Activated CD4-positive, alpha-beta T cell treated with anti-CD3 and anti-CD28 coated beads, Interleukin-2, amount 10 ng/mL, durations not matched to agents 7 days and 5 days (primary cell): ENCODE results near the gene STYXL2. TPM values are rescaled to one million over a fixed set of nuclear protein-coding genes. Genes with fewer than 3 reads are reported as not detected.
A peak's percentile ranks its signal among the peaks of the same experiment; 100 is the strongest.

ENCODE experiments used
- CTCF ChIA-PET: fragments of 350-600 bp; sonication (Branson Sonifier 250); formaldehyde crosslinking; loops from one replicate; lab custom pipeline; 2021; ENCODE audit warnings: antibody characterized with exemption; lab: Charles Lee
- POLR2A ChIA-PET: fragments of 350-600 bp; sonication (Branson Sonifier 250); formaldehyde crosslinking; loops from one replicate; lab custom pipeline; 2021; ENCODE audit warnings: antibody characterized with exemption; lab: Charles Lee
- DNase-seq: peaks from one replicate; pipeline ENCODE4 v3.0.0-alpha.2; 2020
- H3K27ac Mint-ChIP-seq: one replicate; pipeline ENCODE4 v1.8.0; 2021; ENCODE audit warnings: mild to moderate bottlenecking, moderate library complexity, mixed read lengths
- H3K27me3 Mint-ChIP-seq: one replicate; pipeline ENCODE4 v1.8.0; 2021; ENCODE audit warnings: mixed read lengths
- H3K36me3 Mint-ChIP-seq: one replicate; pipeline ENCODE4 v1.8.0; 2021; ENCODE audit warnings: low read depth, mixed read lengths
- H3K4me1 Mint-ChIP-seq: one replicate; pipeline ENCODE4 v1.8.0; 2021; ENCODE audit warnings: mixed read lengths
- H3K4me3 Mint-ChIP-seq: one replicate; pipeline ENCODE4 v1.8.0; 2021; ENCODE audit warnings: mild to moderate bottlenecking, moderate library complexity, mixed read lengths
- H3K9me3 Mint-ChIP-seq: one replicate; pipeline ENCODE4 v1.8.0; 2021; ENCODE audit warnings: mixed read lengths
- total RNA-seq, 2 experiments: library from RNA; stranded (reverse); gene quantifications; one replicate each; pipeline ENCODE4 v1.2.3, GENCODE V29; 2021

Gene STYXL2
- total RNA-seq, 2 experiments from 2014 or later = not detected

- CTCF ChIA-PET = interaction anchor here (0.5 to 16.1 kb wide), 4 partner anchors 152 to 164 kb away, joined by 3 to 278 read pairs (median 4); no protein-coding TSS in a partner anchor
- no peak for DNase-seq
- Mint-ChIP-seq H3K27me3 (no peaks in the 10 kb centered on the region), H3K4me3 (no peak overlapping the region), H3K9me3 (no peaks in the 10 kb centered on the region), H3K27ac (no peak overlapping the region), H3K4me1 (peaks cover 4% of the 10 kb centered on the region), H3K36me3 (no peaks in the 10 kb centered on the region)
- POLR2A ChIA-PET = no interaction called here
Measured at GRCh38 chr1:167064621-167065020, 29.3 kb upstream of the STYXL2 start.

- POLR2A ChIA-PET = no interaction called here
- Mint-ChIP-seq H3K36me3 (no peaks in the 10 kb centered on the region), H3K27me3 (no peaks in the 10 kb centered on the region), H3K9me3 (no peaks in the 10 kb centered on the region), H3K27ac (no peak overlapping the region), H3K4me3 (no peak overlapping the region), H3K4me1 (peaks cover 3% of the 10 kb centered on the region)
- DNase-seq = no peak
- CTCF ChIA-PET = interaction anchor here (0.7 to 2.2 kb wide), 4 partner anchors 155 to 160 kb away, joined by 3 to 13 read pairs (median 4); no protein-coding TSS in a partner anchor
Measured at GRCh38 chr1:167065471-167065870, 28.4 kb upstream of the STYXL2 start.

- Mint-ChIP-seq H3K4me3 (no peak overlapping the region), H3K27me3 (no peaks in the 10 kb centered on the region), H3K4me1 (peaks cover 3% of the 10 kb centered on the region), H3K27ac (no peak overlapping the region), H3K36me3 (no peaks in the 10 kb centered on the region), H3K9me3 (no peaks in the 10 kb centered on the region)
- peak; percentile 78 for DNase-seq
- CTCF ChIA-PET = interaction anchor here (1.0 to 2.2 kb wide), 6 partner anchors 9 to 160 kb away, joined by 3 to 13 read pairs (median 4); partner anchors contain the start of gene POU2F1
- POLR2A ChIA-PET = no interaction called here
Measured at GRCh38 chr1:167066333-167067122, 27.3 kb upstream of the STYXL2 start.

GRCh38 chr1:167067904-167068303 is 26.0 kb upstream of the STYXL2 start:
- ChIA-PET POLR2A (no interaction called here), CTCF (interaction anchor here (1.3 kb wide), 1 partner anchor 152 kb away, joined by 4 read pairs; no protein-coding TSS in a partner anchor)
- no peak for DNase-seq
- no peak overlapping the region for H3K27ac Mint-ChIP-seq
- H3K9me3 Mint-ChIP-seq = no peaks in the 10 kb centered on the region
- H3K36me3 Mint-ChIP-seq = no peaks in the 10 kb centered on the region
- H3K4me3 Mint-ChIP-seq = no peak overlapping the region
- peaks cover 3% of the 10 kb centered on the region for H3K4me1 Mint-ChIP-seq
- no peaks in the 10 kb centered on the region for H3K27me3 Mint-ChIP-seq

GRCh38 chr1:167068761-167069160 is 25.1 kb upstream of the STYXL2 start:
- no peaks in the 10 kb centered on the region for H3K36me3 Mint-ChIP-seq
- ChIA-PET CTCF (interaction anchor here (1.2 to 1.5 kb wide), 3 partner anchors 10 to 151 kb away, joined by 3 to 5 read pairs (median 4); no protein-coding TSS in a partner anchor), POLR2A (no interaction called here)
- peaks cover 3% of the 10 kb centered on the region for H3K4me1 Mint-ChIP-seq
- no peak overlapping the region for H3K4me3 Mint-ChIP-seq
- no peak overlapping the region for H3K27ac Mint-ChIP-seq
- no peaks in the 10 kb centered on the region for H3K9me3 Mint-ChIP-seq
- DNase-seq = no peak
- H3K27me3 Mint-ChIP-seq = no peaks in the 10 kb centered on the region

- Mint-ChIP-seq H3K9me3 (no peaks in the 10 kb centered on the region), H3K4me3 (no peak overlapping the region), H3K27me3 (peaks cover 1% of the 10 kb centered on the region), H3K36me3 (no peaks in the 10 kb centered on the region), H3K27ac (no peak overlapping the region), H3K4me1 (peaks cover 18% of the 10 kb centered on the region)
- ChIA-PET CTCF (no interaction called here), POLR2A (no interaction called here)
- DNase-seq = no peak
Measured at GRCh38 chr1:167071286-167071685, 22.6 kb upstream of the STYXL2 start.

- CTCF ChIA-PET = interaction anchor here (0.6 kb wide), 1 partner anchor 106 kb away, joined by 3 read pairs; no protein-coding TSS in a partner anchor
- POLR2A ChIA-PET = no interaction called here
- DNase-seq = no peak
- H3K36me3 Mint-ChIP-seq = no peaks in the 10 kb centered on the region
- H3K27ac Mint-ChIP-seq = peak overlapping the region; percentile 56
- H3K4me1 Mint-ChIP-seq = peaks cover 20% of the 10 kb centered on the region
- H3K4me3 Mint-ChIP-seq = no peak overlapping the region
- no peaks in the 10 kb centered on the region for H3K9me3 Mint-ChIP-seq
- peaks cover 13% of the 10 kb centered on the region for H3K27me3 Mint-ChIP-seq
Measured at GRCh38 chr1:167076136-167076710, 17.7 kb upstream of the STYXL2 start.

- Mint-ChIP-seq H3K9me3 (no peaks in the 10 kb centered on the region), H3K4me3 (no peak overlapping the region), H3K27me3 (peaks cover 20% of the 10 kb centered on the region), H3K4me1 (peaks cover 20% of the 10 kb centered on the region), H3K27ac (no peak overlapping the region), H3K36me3 (no peaks in the 10 kb centered on the region)
- no peak for DNase-seq
- ChIA-PET CTCF (interaction anchor here (0.6 kb wide), 2 partner anchors 107 to 296 kb away, joined by 3 read pairs; no protein-coding TSS in a partner anchor), POLR2A (no interaction called here)
Measured at GRCh38 chr1:167077128-167077867, 16.6 kb upstream of the STYXL2 start.

GRCh38 chr1:167077868-167078210 is 16.0 kb upstream of the STYXL2 start:
- Mint-ChIP-seq H3K36me3 (no peaks in the 10 kb centered on the region), H3K4me1 (peaks cover 20% of the 10 kb centered on the region), H3K9me3 (no peaks in the 10 kb centered on the region), H3K4me3 (no peak overlapping the region), H3K27me3 (peaks cover 20% of the 10 kb centered on the region), H3K27ac (no peak overlapping the region)
- no peak for DNase-seq
- ChIA-PET CTCF (no interaction called here), POLR2A (no interaction called here)

- no peaks in the 10 kb centered on the region for H3K36me3 Mint-ChIP-seq
- H3K27ac Mint-ChIP-seq = no peak overlapping the region
- no peaks in the 10 kb centered on the region for H3K9me3 Mint-ChIP-seq
- H3K4me3 Mint-ChIP-seq = no peak overlapping the region
- POLR2A ChIA-PET = no interaction called here
- no peak for DNase-seq
- peaks cover 19% of the 10 kb centered on the region for H3K27me3 Mint-ChIP-seq
- peaks cover 2% of the 10 kb centered on the region for H3K4me1 Mint-ChIP-seq
- CTCF ChIA-PET = no interaction called here
Measured at GRCh38 chr1:167081594-167082156, 12.2 kb upstream of the STYXL2 start.

GRCh38 chr1:167082511-167083027 is 11.3 kb upstream of the STYXL2 start:
- H3K9me3 Mint-ChIP-seq = no peaks in the 10 kb centered on the region
- H3K4me3 Mint-ChIP-seq = no peak overlapping the region
- ChIA-PET POLR2A (no interaction called here), CTCF (interaction anchor here (1.4 kb wide), 1 partner anchor 10 kb away, joined by 3 read pairs; no protein-coding TSS in a partner anchor)
- no peaks in the 10 kb centered on the region for H3K4me1 Mint-ChIP-seq
- H3K27ac Mint-ChIP-seq = no peak overlapping the region
- peaks cover 19% of the 10 kb centered on the region for H3K27me3 Mint-ChIP-seq
- no peaks in the 10 kb centered on the region for H3K36me3 Mint-ChIP-seq
- DNase-seq = no peak

- Mint-ChIP-seq H3K4me3 (no peak overlapping the region), H3K9me3 (no peaks in the 10 kb centered on the region), H3K27me3 (peaks cover 19% of the 10 kb centered on the region), H3K4me1 (no peaks in the 10 kb centered on the region), H3K36me3 (no peaks in the 10 kb centered on the region), H3K27ac (no peak overlapping the region)
- DNase-seq = no peak
- ChIA-PET POLR2A (no interaction called here), CTCF (interaction anchor here (1.4 kb wide), 1 partner anchor 9 kb away, joined by 3 read pairs; no protein-coding TSS in a partner anchor)
Measured at GRCh38 chr1:167083066-167083665, 10.7 kb upstream of the STYXL2 start.
